Stimulated activated memory B cell treated with anti-CD40 and anti-IgM and Interleukin-4, amounts not matched to agents 10 μg/mL and 1 μg/mL and 100 μg/mL, for 72 hours (primary cell): ENCODE data around the gene HHLA2.

Experiments used
- ATAC-seq: fragments of 150-1000 bp; cut with Tn5 transposase; 2 replicates; pipeline ENCODE4 v1.10.0; 2021
- H3K27ac Mint-ChIP-seq: one replicate; pipeline ENCODE4 v1.8.0; 2022; ENCODE audit warnings: mild to moderate bottlenecking, mixed read lengths
- H3K27me3 Mint-ChIP-seq: one replicate; pipeline ENCODE4 v1.8.0; 2022; ENCODE audit warnings: mixed read lengths
- H3K36me3 Mint-ChIP-seq: one replicate; pipeline ENCODE4 v1.8.0; 2022; ENCODE audit warnings: mixed read lengths
- H3K4me1 Mint-ChIP-seq: one replicate; pipeline ENCODE4 v1.8.0; 2022; ENCODE audit warnings: mixed read lengths
- H3K4me3 Mint-ChIP-seq: one replicate; pipeline ENCODE4 v1.8.0; 2022; ENCODE audit warnings: mild to moderate bottlenecking, moderate library complexity, mixed read lengths
- H3K9me3 Mint-ChIP-seq: one replicate; pipeline ENCODE4 v1.8.0; 2022; ENCODE audit warnings: mixed read lengths

Gene HHLA2

DNA sequence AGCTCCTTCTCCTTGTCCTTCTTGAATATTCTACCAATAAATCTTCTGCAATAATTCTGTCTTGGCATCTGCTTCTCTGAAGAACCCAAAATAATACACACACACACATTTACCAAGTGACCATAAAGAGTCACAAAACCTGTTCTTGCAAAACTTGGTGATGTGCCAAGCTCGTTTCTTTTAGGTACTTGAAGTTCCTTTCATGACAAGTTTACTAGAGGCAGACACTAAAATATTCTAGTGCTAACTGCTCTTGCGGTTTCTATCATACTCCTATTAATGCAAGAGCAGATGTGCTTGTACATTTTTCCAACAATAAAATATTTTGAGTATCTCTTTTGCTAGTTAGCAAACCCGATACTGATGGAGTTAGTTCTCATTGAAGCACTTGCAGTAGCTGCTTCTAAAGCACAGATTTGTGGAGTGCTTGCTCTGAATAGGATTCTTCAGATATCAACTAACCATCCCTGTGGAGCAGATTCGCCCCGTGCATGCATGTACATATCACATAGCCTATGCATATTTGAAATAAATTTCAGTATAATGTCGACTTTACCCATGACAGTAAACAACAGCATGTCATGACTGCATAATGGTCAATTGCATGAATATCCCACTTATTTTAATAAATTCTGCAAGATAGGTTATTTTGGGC is 23.2 kb downstream of the HHLA2 start:
- no peak for ATAC-seq
- Mint-ChIP-seq H3K27me3 (no peaks in the 10 kb centered on the region), H3K9me3 (no peaks in the 10 kb centered on the region), H3K4me3 (no peak overlapping the region), H3K4me1 (peaks cover 23% of the 10 kb centered on the region), H3K27ac (peak overlapping the region; percentile 2), H3K36me3 (no peaks in the 10 kb centered on the region)

DNA sequence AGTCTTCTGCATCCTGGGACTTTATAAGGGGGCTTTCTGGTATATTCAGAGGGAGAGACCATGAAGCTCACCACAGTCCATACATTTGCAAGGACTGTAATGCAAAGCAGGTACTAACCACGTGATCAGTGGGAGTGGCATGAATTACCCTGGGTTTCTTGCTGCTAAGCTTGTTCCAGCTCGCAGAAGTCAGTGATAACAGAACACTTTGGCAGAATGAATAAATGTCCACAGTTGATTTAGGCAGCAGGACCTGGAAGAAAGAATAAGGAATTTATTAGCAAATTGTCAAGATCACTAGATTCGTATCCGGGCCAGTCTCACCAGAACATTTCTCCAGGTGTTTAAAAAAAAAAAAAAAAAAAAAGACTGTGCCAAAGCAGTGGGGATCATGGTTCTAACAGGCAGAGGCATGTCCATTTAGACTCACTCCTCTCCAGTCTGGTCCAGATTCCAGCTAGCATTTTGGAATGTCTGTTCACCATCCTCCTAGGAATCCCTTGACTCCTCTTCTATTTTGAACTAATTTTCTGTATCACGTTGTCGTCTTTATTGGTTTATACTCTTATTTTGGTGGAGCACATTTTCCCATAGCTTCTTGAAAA is 24.5 kb downstream of the HHLA2 start:
- peaks cover 23% of the 10 kb centered on the region for H3K4me1 Mint-ChIP-seq
- no peaks in the 10 kb centered on the region for H3K27me3 Mint-ChIP-seq
- H3K4me3 Mint-ChIP-seq = no peak overlapping the region
- no peak overlapping the region for H3K27ac Mint-ChIP-seq
- H3K9me3 Mint-ChIP-seq = no peaks in the 10 kb centered on the region
- H3K36me3 Mint-ChIP-seq = peaks cover 2% of the 10 kb centered on the region
- ATAC-seq = no peak

DNA sequence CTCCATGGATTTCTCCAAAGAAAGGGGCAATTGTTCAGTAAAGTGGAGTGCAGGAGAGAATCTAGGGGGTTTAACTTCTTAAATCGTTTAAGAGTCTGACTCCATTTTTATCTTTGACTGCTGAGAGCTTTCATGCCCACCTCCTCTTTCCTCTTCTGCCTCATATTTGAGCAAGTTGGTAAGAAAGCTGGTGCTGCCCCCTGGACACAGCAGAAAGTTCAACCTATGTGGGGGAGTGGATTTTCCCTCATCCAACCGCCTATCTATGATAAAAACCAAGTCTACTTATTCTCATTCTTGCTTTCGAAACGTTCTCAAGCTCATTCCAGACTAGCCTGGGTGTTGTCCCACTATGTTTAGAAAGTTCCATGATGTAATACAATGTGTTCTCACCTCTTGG is 26.0 kb downstream of the HHLA2 start:
- Mint-ChIP-seq H3K4me1 (peaks cover 23% of the 10 kb centered on the region), H3K27me3 (no peaks in the 10 kb centered on the region), H3K4me3 (no peak overlapping the region), H3K9me3 (no peaks in the 10 kb centered on the region), H3K36me3 (peaks cover 11% of the 10 kb centered on the region), H3K27ac (peak overlapping the region; percentile 60)
- ATAC-seq = peak; percentile 71

DNA sequence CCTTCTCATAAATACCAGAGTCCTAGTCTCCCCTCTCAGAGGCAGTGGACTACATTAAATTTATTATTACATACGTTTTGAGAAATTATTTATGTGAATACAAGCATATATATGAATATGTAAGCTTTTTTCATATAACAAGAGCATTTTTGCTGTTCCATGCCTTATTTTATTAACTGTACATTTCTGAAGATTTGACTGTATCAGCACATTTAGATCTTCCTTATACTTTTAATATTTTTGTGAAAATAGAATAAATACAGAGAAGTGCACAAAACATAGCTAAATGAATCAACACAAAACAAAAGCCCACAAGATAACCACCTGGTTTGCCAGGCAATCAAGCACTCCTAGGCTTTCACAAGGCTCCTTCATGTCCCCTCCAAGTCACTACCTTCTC is 27.8 kb downstream of the HHLA2 start:
- peaks cover 17% of the 10 kb centered on the region for H3K4me1 Mint-ChIP-seq
- no peak overlapping the region for H3K4me3 Mint-ChIP-seq
- H3K36me3 Mint-ChIP-seq = peaks cover 13% of the 10 kb centered on the region

DNA sequence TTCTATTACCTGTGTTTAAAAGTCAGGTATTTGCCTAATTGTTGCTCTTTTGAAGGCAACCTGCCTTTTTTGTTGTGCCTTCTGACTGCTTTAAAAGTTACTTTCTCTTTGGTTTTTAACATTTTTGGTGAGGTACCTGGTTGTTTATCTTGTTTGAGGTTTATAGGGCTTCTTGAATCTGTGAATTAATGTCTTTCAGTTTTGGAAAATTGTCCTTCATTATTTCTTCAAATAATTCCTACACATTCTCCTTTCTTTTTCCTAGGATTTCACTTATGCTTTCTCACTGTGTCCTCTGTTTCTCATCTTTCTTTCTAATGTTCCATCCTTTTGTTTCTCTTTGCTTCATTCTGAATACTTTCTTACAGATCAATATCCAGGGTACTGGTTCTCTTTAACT is 30.8 kb downstream of the HHLA2 start:
- H3K36me3 Mint-ChIP-seq = peaks cover 13% of the 10 kb centered on the region
- H3K9me3 Mint-ChIP-seq = no peaks in the 10 kb centered on the region
- H3K27me3 Mint-ChIP-seq = no peaks in the 10 kb centered on the region
- no peak overlapping the region for H3K27ac Mint-ChIP-seq
- ATAC-seq = no peak
- peaks cover 7% of the 10 kb centered on the region for H3K4me1 Mint-ChIP-seq
- H3K4me3 Mint-ChIP-seq = no peak overlapping the region

More for the DNA sequence above, 27.8 kb downstream of the HHLA2 start:
- ATAC-seq = no peak
- no peaks in the 10 kb centered on the region for H3K9me3 Mint-ChIP-seq
- H3K27me3 Mint-ChIP-seq = no peaks in the 10 kb centered on the region
- no peak overlapping the region for H3K27ac Mint-ChIP-seq

DNA sequence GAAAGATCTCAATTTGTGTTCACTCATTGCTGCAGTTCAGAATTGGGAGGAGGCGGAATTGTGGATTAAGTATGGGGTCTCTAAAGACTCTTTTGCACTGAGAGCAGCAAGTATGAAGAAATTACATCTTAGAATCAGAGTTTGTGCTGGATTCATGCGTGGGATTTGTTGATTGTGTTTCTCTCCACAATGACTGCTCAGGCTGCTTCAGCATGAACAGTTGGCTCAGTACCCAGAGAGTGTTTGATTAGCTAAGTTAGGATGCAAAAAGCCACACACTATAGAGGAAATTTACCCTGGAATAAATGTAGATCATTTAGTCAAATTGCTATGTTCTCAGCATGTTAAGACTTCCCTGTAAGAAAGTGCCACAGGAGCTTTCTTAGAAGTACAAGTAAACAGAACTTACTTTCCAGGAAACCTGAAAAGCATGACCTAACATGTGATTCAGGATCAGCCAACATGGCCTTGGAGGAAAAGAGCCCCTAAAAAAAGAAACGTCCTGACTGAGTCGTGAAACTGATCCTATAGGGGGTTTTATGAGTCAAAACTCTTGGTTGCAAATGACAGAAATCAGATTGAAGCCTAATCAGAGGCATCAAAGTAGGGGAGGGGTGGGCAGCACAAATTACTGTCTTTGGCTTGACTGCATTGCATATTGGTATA is 32.6 kb downstream of the HHLA2 start:
- peaks cover 13% of the 10 kb centered on the region for H3K36me3 Mint-ChIP-seq
- no peaks in the 10 kb centered on the region for H3K9me3 Mint-ChIP-seq
- H3K4me1 Mint-ChIP-seq = no peaks in the 10 kb centered on the region
- no peak overlapping the region for H3K4me3 Mint-ChIP-seq
- no peak for ATAC-seq
- no peaks in the 10 kb centered on the region for H3K27me3 Mint-ChIP-seq
- no peak overlapping the region for H3K27ac Mint-ChIP-seq

DNA sequence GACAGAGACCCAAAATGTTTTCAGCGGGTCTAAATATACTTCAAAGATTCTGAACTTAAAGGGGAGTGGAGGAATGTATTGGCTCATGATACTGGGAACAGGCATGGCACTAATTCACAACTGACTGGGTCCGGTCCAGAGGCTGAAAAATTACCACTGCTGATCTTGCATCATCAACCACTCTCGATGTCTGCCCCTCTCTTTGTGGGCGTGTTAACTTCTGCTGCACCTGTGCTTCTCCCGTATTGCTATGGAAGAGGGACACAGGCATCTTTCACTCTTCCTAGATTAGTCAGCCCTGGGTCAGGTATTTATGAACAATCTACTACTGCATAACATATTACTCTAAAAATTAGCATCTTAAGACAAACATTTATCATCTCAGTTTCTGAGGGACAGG is 33.2 kb downstream of the HHLA2 start:
- Mint-ChIP-seq H3K4me1 (no peaks in the 10 kb centered on the region), H3K4me3 (no peak overlapping the region), H3K27me3 (no peaks in the 10 kb centered on the region), H3K9me3 (no peaks in the 10 kb centered on the region), H3K36me3 (peaks cover 13% of the 10 kb centered on the region), H3K27ac (no peak overlapping the region)
- ATAC-seq = no peak

DNA sequence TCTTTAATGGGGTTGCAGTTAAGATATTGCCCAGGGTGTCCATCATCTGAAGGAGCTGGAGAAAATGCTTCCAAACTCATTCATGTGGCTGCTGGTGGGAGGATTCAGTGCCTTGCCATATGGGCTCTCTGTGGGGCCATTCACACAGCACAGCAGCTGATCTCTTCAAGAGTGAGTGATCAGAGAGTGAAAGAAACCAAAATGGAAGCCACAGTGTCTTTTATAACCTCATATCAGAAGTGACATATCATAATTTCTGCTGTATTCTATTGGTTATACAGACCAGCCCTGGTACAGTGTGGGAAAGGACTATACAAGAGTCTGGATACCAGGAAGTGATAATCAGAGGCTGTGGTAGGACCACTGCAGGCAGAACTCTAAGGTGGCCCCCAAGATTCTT is 33.6 kb downstream of the HHLA2 start:
- no peak overlapping the region for H3K4me3 Mint-ChIP-seq

DNA sequence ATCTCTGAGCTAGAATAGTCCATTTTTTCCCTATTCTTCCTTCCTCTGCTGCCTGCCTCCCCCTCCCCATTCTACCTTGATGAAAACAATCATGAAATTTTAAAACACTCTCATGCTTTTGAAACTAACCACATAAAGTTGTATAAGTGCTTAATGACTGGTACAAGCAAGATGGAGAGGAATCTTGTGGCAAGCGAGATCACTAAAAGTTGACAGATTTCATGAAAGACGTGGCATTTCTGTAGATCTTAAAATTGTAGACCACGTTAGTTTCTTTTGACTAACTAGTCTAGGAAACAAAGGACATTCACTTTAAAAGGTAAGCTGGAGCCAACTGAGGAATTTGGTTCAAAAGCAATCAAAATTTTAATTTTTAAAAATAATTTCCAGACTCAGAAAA is 35.4 kb downstream of the HHLA2 start:
- no peaks in the 10 kb centered on the region for H3K4me1 Mint-ChIP-seq
- no peak overlapping the region for H3K27ac Mint-ChIP-seq
- peaks cover 7% of the 10 kb centered on the region for H3K36me3 Mint-ChIP-seq
- ATAC-seq = no peak
- H3K9me3 Mint-ChIP-seq = no peaks in the 10 kb centered on the region
- H3K27me3 Mint-ChIP-seq = no peaks in the 10 kb centered on the region
- H3K4me3 Mint-ChIP-seq = no peak overlapping the region

More for the DNA sequence above, 33.6 kb downstream of the HHLA2 start:
- Mint-ChIP-seq H3K36me3 (peaks cover 13% of the 10 kb centered on the region), H3K9me3 (no peaks in the 10 kb centered on the region), H3K4me1 (no peaks in the 10 kb centered on the region), H3K27me3 (no peaks in the 10 kb centered on the region), H3K27ac (no peak overlapping the region)
- ATAC-seq = no peak

DNA sequence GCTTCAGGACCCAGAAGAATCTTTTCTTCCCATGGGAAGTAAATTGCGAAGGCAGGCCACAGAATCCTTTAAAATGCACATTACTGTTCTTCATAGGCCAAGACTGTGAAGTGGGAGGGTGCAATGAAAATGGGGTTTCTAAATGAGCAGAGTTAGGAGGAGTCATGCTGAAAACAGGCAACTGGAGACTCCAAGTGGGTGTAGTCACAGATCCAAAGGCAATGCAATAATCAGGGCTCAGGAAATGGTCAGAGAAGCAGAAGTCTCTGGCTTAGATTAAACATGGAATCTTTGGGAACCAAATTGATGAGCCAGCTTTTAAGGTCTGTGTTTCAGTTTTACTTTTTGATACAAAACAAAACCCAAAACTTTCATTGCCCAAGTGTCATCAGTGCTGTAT is 37.6 kb downstream of the HHLA2 start:
- no peaks in the 10 kb centered on the region for H3K27me3 Mint-ChIP-seq
- H3K9me3 Mint-ChIP-seq = no peaks in the 10 kb centered on the region
- H3K27ac Mint-ChIP-seq = no peak overlapping the region
- H3K36me3 Mint-ChIP-seq = no peaks in the 10 kb centered on the region
- peaks cover 9% of the 10 kb centered on the region for H3K4me1 Mint-ChIP-seq
- H3K4me3 Mint-ChIP-seq = no peak overlapping the region
- no peak for ATAC-seq

DNA sequence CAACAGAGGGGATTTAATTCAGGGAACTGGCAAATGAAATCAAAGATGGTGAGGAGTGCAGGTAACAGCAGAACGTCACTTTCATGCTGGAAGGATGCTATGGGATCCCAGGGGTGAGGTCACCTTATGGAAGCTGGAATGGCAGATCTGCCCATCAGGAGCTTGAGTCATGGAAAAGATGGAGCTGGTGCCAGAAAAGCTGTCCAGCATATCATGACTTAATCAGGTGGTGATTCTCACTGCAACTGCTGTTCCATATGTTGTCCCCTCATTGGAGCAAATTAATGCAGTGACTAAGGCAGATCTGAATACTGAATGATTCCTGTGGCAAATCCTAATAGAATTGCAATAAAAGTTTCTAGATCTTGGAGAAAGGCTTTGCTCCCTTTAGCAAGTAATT is 38.4 kb downstream of the HHLA2 start:
- ATAC-seq = no peak
- H3K27me3 Mint-ChIP-seq = no peaks in the 10 kb centered on the region
- H3K27ac Mint-ChIP-seq = no peak overlapping the region
- H3K36me3 Mint-ChIP-seq = no peaks in the 10 kb centered on the region
- H3K9me3 Mint-ChIP-seq = no peaks in the 10 kb centered on the region
- H3K4me3 Mint-ChIP-seq = no peak overlapping the region
- peaks cover 12% of the 10 kb centered on the region for H3K4me1 Mint-ChIP-seq

DNA sequence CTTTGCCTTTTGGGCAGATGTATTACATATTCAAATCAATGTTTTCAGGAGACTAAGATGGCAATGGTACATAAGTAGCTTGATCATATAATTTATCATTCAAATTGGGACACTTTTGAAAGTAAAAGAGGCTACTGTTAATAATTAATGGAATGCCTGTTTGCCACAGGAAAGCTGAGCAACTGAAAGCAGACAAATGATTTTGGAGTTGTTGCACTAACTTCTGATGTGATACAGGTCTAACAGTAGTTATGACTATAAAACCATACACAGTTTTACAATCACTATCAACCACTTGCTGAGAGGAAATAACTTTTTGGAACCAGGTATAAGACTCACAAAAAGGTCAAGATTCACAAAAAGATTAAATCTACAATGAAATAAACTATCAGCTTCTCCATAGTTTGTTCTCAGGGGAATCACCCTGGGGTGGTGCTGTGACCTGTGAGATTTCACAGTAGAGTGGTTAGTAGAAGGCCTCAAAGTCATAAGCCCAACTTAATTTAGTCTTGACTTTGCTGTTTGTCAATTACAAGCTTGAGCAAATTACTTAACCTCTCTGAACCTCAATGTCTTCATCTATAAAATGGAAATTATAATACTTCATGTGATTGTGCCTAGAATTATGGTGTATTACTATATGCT is 42.7 kb downstream of the HHLA2 start:
- Mint-ChIP-seq H3K9me3 (no peaks in the 10 kb centered on the region), H3K4me3 (no peak overlapping the region), H3K27ac (no peak overlapping the region), H3K36me3 (no peaks in the 10 kb centered on the region), H3K4me1 (peaks cover 22% of the 10 kb centered on the region), H3K27me3 (no peaks in the 10 kb centered on the region)
- no peak for ATAC-seq

DNA sequence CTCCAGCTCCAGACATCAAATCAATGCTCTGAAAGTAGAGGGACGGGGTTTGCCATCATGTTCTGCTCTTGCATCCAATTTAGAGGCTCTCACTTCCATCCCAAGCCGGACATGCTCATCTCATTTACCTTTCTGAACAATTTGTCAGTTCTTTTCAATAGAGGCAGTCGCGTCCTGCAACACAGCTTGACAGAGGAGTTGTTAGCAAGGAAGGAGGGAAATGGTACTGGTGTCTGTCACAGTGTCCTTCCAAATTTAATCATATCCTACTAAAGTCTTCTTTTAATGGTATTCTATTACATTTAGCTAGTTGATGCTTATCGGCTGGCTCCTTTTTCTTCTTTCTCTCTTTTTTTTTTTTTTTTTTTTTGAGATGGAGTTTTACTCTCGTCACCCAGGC is 45.6 kb downstream of the HHLA2 start:
- no peaks in the 10 kb centered on the region for H3K27me3 Mint-ChIP-seq
- H3K4me3 Mint-ChIP-seq = no peak overlapping the region
- no peak for ATAC-seq
- no peaks in the 10 kb centered on the region for H3K9me3 Mint-ChIP-seq
- H3K4me1 Mint-ChIP-seq = peaks cover 39% of the 10 kb centered on the region
- H3K27ac Mint-ChIP-seq = no peak overlapping the region
- H3K36me3 Mint-ChIP-seq = no peaks in the 10 kb centered on the region

DNA sequence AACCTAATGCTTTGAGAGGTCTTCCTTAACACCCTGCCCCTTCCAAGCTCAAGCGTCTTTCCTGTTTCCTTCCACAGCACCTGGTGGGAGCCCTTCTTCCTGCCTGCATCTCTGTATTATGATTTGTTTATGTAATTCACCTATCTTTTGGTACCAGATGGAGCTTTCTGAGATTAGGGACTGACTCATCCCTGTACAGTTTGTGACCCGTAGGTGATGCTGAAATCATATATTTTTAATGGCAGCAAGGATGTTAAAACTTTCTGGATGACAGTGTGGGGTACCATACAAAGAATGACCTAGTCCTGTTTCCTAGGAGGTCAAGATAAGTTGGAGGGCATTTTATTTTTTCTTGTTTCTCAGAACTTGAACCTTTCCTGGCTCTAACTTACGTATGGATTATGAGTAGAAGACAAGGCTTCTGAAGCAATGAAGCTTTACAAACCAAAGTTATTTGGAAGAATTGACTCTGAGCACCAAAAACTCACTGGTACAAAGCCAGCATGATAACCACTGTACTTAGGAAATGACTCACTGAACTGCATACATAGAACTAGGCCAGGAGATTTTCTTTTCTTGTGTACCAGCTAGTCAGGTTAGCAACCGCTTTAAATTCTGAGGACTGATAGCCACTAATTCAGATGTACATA is 46.6 kb downstream of the HHLA2 start:
- H3K9me3 Mint-ChIP-seq = peaks cover 2% of the 10 kb centered on the region
- peak; percentile 65 for ATAC-seq
- peaks cover 39% of the 10 kb centered on the region for H3K4me1 Mint-ChIP-seq
- H3K27ac Mint-ChIP-seq = no peak overlapping the region
- no peaks in the 10 kb centered on the region for H3K27me3 Mint-ChIP-seq
- H3K4me3 Mint-ChIP-seq = no peak overlapping the region
- H3K36me3 Mint-ChIP-seq = no peaks in the 10 kb centered on the region

DNA sequence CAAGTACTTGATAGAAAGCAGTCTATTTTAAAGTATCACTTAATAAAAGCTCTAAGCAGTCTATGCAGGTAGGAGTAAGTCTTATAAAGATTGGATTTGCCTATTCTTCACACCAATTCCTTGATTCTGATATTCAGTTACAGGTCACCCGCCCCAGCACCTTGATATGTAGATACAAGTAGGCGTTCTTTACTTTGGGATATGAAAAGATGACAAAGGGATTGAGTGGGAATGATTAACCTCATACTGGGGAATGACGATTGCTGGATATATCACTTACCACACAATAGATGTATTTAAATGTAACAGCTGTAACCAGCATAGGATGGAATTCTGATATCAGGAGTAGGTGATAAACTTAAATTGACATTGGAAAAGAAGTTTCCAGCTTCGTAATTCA is 47.1 kb downstream of the HHLA2 start:
- ATAC-seq = no peak
- no peak overlapping the region for H3K27ac Mint-ChIP-seq
- peaks cover 4% of the 10 kb centered on the region for H3K9me3 Mint-ChIP-seq
- no peak overlapping the region for H3K4me3 Mint-ChIP-seq
- no peaks in the 10 kb centered on the region for H3K27me3 Mint-ChIP-seq
- peaks cover 35% of the 10 kb centered on the region for H3K4me1 Mint-ChIP-seq
- H3K36me3 Mint-ChIP-seq = no peaks in the 10 kb centered on the region
